HG02678 (cell line): Measurements from ENCODE around the gene RAB7A.
A peak's percentile ranks its signal among the peaks of the same experiment; 100 is the strongest.
"Not testable (repeated sequence)": the region's sequence is repeated elsewhere in the genome, so short reads cannot be mapped to it uniquely, and the experiment has no call there.

Source experiments
- ATAC-seq: cut with Tn5 transposase; IDR thresholded peaks from one replicate; pipeline ENCODE4 v1.9.1; 2021; ENCODE audit warnings: mild to moderate bottlenecking, moderate library complexity; ENCODE audit not compliant: unreplicated experiment

RAB7A gene

DNA sequence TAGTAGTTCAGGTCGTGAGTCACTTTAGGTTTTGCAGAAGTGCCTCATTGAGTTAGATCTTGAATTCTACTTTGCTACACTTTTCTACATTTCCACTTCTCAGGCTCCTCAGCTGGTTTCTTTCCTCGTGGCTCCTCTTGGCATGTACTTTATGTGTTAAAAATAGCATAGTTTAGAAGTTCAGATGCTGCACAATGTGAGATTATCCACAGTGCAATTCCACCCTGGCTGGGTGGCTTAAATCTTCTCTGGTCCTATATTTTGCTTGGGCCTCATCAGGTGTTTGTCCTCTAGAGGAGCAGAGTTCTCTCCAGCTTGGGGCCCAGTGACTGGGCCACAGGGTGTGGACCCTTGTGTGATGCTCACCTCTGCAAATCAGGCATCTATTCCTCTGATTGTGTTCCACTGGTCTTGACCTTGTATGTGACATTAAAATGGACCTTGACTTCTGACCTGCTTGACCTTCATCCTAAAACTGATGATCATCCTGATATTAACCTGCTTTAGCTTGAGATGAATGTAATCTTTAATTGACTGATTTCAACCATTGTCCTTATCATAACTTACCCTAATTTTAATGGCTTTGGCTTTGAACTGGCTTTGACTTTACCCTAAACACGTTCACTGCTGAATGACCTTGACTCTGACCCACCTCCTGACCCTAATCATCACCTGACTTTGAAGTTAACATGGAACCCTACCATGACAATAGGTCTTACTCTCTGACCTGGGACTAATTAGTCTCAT is 89.5 kb downstream of the RAB7A start:
- ATAC-seq: no peak

DNA sequence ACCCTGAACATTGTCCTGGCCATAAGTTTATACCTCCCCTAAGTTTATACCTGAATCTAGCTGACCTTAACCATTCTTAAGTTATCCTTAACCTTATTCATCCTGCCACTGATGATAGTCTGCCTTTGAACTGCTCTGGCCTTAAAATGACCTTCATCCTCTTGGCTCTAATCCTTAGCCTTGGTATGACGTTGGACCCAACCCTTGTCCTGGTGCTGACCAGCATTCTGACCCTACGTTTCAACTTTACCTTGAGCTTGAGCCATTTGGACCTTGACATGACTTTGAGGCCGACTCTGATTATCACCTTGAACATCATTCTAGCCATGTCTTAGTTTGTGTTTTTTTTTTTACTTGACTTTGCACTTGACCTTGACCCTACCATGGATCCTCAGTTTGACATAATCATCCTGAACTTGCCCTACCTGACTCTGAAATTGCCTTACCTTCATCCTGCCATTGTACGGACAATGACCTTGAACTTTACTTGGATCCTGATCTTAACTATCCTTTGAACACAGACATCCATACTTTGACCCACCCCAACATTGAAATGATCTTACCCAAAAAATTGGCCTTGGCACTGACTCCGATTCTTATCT is 92.3 kb downstream of the RAB7A start:
- no peak for ATAC-seq

DNA sequence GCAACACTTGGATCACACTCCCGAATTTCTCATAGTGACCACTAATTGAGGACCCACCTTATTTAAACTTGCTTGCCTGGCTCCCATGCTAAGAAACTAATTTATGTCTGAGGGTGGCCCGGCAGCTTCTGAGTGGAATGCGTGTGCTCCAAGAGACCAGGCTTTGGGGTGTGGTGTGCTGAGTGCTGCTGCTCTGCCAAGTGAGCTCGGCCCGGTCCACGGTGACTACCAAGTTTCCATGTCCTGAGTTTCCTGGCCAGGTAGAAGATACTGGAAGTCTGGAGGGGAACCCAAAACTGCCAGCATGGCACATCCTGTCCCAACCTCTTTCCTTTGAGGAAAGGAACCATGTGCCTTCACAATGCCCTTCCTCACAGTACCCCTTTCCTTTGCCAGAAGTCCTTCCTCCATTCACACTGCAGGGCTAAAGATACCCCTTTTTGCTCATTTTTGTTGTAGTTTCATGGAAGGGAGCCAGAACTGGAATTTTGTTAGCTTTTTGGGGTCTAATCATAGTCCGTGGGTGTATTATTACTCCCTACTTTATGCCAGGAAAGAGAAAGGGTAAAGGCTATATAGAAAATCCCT is 94.4 kb downstream of the RAB7A start:
- ATAC-seq: no peak

DNA sequence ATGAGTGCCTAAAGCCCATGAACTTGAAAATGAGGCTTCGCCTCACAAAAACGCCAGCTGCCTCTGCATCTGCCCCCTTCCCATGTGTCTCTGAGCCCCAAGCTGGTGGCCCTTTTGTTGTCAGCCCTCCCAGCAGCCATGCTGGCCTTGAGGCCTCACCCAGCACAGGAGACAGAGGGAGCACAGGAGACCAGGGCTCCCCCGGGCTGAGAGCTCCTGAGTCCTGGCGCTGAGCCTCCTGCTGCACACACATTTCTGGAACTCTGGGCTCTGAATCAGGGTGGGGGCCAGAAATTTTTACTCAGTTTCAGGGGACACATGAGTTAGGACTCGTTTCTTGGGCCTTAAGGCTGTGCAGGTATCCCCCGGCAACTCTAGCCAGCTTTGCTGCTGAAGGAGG is 97.0 kb downstream of the RAB7A start:
- ATAC-seq: no peak

DNA sequence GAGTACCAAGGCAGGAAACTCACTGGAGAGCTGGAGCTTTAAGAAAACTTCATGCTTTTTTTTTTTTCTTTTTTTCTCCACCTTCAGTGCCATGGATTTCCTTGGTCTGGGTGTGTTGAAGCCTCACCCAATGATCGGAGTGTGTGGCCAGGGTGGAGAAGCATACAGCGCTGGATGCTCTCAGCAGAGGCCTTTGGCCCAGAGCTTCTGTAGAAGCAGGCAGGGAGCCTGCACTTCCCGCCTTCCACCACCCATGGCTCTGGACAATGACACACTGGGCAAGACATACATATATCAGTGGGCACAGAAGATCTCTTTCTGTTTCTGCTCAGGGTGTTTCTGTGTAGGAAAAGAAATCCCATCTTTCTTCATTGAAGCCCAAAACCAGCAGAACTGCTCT is 97.6 kb downstream of the RAB7A start:
- ATAC-seq: no peak

DNA sequence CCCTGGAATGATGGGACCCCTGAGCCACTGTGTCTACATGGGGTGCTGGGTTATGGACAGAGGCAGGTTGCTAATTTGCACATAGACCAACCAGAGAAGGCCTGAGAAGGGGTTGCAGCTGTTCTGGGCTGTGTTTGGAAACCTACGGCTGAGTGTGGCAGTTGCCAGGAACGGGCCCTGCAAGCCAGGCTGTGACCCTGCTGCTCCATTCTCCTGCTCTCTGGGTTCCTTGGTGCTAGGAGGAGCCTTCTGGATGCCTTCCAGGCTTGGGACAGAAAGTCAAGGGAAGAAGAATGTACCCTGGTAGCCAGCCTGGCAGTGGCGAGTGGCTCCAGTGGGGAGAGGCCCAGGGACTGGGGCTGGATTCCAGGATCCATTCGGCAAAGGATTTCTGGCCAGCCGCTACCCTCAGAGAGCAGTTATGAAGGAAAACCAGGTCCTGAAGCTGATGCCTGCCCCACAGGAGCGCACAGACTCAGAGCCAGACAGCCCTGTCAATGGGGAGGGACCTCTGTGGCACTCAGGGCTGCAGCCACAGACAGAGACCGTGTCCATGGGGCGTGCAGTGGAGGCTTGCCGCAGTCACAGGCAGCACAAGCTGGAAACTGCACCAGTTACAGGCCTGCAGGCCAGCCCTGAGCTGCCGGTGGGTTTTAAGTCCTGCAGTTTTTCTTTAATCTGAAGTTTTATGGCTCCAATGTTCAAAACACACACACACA is 98.3 kb downstream of the RAB7A start:
- no peak for ATAC-seq

DNA sequence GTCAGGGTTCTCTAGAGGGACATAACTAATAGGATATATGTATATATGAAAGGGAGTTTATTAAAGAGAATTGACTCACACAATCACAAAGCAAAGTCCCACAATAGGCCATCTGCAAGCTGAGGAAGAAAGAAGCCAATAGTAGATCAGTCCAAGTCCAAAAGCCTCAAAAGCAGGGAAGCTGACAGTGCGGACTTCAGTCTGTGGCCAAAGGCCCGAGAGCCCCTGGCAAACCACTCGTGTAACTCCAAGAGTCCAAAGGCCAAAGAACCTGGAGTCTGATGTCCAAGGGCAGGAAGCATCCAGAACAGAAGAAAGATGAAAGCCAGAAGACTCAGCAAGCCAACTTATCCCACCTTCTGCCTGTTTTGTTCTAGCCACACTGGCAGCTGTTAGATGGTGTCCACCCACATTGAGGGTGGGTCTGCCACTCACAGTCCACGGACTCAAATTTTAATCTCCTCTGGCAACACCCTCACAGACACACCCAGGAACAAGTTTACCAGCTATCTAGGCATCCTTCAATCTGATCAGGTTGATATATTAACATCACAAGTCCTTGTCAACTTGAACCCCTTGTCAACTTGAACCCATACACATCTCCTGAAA is 99.2 kb downstream of the RAB7A start:
- ATAC-seq: no peak

DNA sequence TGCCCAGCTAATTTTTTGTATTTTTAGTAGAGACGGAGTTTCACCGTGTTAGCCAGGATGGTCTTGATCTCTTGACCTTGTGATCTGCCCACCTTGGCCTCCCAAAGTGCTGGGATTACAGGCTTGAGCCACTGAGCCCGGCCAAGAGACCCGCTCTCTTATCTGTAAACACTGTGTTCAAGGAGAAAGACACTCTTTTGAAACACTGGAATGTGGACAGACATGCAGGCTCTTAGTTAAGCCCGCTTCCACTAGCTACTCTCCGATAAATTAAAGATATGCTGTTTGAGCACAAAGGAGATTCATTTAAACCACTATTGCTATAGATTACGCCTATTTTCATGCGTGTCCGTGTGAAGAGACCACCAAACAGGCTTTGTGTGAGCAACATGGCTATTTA is 103.1 kb downstream of the RAB7A start:
- ATAC-seq: not testable (repeated sequence)

DNA sequence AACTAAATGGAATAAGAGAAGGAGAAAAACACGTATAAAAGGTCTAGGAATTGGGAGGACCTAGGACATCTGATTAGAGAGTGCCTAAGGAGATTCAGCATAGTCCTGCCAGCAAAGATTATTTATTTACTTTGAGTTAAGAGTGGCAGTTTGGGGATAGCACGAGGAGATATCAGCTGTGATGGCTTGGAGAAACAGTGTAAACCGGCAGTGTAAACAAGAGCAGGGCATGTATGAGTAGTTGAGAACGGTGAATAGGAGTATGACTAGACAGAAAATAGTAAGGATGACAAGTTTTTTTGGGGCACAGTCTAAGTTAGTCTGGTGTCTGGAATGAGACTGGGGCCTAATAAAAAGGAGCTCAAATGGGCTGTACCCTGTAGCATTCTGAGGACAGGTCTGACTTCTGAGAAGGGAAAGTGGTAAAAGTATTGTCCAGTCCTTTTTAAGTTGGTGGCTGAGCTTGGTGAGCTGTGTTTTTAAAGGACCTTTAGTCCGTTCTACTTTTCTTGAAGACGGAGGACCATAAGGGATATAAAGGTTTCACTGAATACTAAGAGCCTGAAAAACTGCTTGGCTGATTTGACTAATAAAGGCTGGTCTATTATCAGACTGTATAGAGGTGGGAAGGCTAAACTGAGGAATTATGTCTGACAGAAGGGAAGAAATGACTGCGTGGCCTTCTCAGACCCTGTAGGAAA is 104.1 kb downstream of the RAB7A start:
- ATAC-seq: not testable (repeated sequence)

DNA sequence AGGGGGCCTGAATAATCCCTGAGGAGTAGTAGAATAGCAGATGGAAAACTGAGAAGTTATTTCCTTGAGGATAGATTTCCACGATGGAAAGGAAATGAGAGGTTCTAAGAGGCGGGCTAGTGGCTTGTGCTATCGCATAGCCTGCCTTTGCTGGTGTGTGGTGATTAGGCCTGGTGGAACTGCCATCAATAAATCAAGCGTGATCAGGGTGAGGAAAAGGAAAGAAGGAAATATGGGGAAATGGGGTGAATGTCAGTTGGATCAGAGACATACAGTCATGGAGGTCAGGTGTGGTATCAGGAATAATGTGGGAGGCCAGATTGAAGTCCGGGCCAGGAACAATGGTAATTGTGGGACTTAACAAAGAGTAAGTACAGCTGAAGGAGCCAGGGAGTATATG is 104.8 kb downstream of the RAB7A start:
- not testable (repeated sequence) for ATAC-seq

DNA sequence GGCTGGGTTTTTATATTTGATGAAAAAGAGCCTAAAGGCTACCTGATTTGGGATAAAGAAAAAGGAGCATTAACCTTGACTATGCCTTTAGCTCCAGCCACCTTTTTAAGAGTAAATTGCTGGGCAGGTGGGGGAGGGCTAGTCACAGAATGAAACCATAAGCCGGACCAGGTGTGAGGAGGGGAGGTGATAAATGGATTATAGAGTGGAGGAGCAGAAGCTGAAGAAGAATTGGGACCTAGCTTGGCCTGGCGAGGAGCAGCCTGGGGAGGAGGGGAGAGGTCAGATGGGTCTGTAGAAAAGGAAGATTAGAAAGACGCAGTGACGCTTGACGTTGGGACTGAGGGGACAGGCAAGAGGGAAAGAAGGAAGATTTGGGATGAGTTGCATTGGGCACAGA is 107.0 kb downstream of the RAB7A start:
- ATAC-seq: not testable (repeated sequence)

DNA sequence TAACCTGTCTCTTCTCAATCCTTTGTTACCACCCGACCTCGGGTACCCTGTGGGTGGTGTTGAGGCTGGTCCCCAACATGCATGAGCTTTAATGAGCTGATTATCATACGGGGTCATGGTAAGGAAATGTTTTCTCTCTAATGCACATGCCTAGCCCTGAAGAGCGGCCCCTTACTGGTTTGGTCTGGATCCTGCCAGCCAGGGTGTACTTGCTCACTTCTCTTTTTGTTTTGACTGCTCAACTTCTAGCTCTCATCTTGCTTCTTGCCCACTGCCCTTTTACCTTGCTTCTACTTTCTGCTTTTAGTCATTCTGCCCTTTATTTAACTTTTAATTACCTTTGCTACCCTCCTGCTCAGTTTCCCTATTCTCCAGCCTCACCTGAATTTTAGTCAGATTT is 109.1 kb downstream of the RAB7A start:
- ATAC-seq: no peak

DNA sequence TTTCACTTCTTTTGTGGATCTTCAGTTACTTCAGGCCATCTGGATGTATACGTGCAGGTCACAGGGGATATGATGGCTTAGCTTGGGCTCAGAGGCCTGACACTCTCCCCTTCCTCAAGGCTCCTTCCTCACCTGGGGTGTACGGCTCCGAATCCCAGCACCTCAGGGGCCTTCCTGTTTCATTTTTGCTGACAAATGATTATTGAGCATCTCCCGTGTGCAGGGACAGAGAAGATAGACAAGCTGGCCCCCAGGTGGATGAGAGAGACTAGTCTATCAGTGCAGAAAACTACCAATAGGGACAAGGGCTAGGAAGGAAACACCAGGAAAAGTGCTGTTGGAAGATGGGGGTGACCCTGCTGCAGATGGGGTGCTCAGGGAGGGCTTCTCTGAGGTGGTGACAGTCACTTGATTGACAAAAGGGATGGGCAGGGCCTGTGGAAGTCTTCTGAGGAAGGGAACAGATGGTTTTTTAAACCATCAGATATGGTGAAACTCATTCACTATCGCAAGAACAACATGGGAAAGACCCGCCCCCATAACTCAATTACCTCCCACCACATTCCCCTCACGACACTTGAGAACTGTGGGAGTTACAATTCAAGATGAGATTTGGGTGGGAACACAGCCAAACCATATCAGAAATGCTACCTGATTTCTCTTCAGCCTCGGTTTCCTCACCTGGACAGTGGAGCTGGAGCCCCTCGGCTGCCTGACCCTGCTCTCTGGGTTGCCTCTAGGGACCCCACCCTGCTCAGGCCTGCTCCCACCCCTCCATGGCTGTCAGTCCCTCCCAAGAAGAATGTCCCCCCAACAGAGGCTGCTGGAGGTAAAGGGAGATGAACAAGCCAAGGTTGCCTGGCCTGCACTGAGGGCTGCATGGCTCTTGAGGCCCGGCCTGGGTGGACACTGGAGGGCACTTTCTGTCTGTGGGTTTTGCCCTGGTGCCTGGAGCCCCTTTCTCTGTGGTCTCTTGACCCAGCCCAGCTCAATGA is 116.2 kb downstream of the RAB7A start:
- ATAC-seq: no peak

DNA sequence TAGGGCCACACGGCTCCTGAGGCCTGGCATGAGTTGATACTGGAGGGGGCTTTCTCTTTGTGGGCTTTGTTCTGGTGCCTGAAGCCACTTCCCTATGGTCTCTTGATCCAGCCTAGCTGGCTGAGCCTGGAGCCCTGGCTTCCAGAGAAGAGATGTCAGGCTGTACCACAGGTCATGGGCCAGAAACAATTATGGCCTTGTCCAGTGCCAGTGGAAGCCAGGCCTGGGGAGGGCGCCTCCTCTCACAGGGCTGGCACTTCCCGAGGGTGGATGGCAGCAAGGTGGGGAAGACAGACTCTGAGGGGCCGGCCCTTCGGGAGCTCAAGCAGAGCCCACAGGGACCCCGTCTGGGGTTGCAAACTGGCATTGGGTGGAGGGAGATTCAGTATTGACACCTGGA is 118.5 kb downstream of the RAB7A start:
- ATAC-seq: no peak

DNA sequence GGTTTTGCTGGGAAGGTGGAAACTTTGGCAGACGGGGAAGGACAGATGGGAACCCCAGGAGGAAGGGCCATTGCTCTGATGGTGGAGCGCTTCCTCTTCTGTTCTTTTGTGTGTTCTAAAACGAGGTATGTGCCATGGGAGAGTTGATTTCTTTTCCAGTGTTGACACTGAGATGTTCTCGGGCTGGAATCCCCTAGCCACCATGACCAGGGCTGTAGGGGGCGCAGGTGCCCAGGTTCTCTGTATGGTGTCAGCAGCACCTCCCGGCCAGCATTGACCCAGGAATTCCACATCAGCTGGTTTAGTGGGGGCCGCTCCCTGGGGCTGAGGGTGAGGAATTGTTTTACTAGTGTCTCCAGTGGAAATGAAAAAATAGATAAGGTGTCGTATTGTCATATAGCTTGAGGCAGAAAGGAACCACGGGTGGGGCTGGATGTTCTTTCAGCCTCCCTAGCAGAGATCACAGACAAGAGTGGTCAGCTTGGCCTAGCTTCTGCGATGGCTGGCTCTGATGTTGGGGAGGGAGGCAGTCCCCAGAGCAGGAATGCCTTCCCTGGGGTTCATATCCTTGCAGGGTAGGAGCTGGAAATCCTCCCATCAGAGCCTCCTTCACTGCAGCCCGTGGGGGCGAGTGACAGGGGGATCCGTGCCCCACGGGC is 119.3 kb downstream of the RAB7A start:
- no peak for ATAC-seq

DNA sequence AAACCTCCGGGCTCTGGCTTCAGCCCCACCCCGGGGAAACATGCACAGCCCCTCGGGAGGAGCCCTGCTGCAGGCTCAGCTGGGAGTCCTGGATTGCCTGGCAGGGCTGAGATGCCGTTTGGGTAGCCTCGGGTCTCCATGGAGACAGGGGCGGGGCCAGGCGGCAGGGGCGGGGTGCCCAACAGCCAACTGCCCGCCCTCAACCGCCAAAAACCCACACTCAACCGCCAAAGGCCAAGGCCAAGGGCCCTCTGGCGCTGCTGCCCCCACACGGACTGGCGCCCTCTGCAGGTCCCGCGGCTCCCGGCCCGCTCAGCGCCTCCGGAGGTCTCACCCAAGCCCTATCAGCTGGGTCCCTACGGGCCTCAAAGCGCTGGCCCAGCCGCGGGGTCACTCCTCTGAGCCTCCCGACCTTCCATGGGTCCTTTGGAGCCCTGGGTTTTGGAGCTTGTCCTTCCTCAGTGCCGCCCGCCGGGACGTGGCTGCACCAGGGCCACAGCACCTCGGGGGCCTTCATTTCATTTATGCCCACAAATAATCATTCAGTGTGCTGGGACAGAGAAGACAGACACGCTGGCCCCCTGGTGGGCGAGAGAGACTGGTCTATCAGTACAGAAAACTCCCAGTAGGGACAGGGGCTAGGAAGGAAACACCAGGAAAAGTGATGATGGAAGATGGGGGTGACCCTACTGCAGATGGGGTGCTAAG is 119.9 kb downstream of the RAB7A start:
- peak; percentile 77 for ATAC-seq

DNA sequence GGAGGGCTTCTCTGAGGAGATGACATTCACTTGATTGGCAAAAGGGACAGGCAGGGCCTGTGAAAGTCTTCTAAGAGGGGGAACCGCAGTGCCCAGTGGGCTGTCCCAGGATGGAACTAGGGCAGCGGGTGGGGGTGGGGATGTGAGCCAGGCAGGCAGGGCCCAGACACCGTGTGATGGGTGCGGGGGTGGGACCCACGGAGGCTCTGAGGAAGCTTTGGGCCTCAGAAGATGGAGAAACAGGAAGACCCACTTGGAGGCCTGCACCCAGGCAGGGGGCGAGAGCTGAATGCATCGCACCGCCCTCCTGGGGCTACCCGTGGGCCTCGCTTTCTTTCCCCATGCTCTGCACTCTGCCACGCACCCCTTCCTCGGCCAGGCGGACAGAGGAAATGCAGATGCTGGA is 120.5 kb downstream of the RAB7A start:
- no peak for ATAC-seq

DNA sequence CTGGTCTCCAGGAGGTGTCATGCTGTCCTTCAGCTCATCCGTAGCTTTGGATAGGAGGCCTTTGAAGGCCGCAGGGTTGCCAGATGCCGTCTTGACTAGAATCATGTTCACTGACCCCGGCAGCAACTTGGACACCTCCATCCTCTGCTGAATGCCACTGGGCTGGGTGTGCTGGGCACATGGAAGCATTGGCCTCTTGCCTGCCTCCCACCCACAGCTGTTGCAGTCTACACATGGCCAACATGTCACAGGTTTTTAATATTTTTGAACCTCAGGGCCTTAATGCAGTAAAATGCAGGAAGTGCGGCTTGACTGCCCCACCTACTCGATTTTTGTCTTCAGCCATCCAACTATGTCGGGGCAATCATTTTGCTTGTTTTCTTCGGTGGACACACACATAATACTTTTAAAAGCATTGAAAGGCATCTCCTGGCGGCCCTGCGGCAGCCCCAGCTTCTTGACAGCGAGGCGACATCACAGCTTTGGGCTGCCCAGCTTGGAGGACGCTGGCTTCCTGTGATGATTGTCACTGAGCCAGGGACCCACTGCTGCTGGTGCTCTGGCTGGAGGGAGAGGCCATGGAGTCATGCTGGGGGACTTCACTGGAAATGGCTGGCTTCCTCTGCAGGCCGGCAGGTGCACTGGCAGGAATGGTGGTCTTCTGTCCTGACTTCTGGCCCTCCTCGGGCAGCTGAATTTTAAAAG is 121.8 kb downstream of the RAB7A start:
- no peak for ATAC-seq
